ENCODE data around the gene ADCY2. TPM values are rescaled to one million over a fixed set of nuclear protein-coding genes. Genes with fewer than 3 reads are reported as not detected.

The ADCY2 gene
- total and polyA plus RNA-seq, 4 donors = 0.56 to 9.3 (median 6.7) TPM

- no peak for DNase-seq
- Histone ChIP-seq H3K9me3 (ENCODE audit: control insufficient read depth, low read length) (no peaks in the 10 kb centered on the region), H3K36me3 (ENCODE audit: control insufficient read depth in 1 of 2, insufficient read depth in 2 of 2, low read length in 1 of 2) (no peaks in the 10 kb centered on the region), H3K27ac (ENCODE audit: low read depth in 1 of 2, low read length in 2 of 2) (no peak overlapping the region), H3K4me3 (ENCODE audit: low read length in 2 of 2) (no peak overlapping the region), H3K4me1 (ENCODE audit: control insufficient read depth in 1 of 2, insufficient read depth in 2 of 2, low read length in 2 of 2) (no peaks in the 10 kb centered on the region), H3K27me3 (ENCODE audit: control insufficient read depth in 1 of 2, insufficient read depth in 2 of 2, low read length in 1 of 2) (no peaks in the 10 kb centered on the region)
- 39 to 42% methylated on average over 2 of the region's 2 CpGs for WGBS, 2 donors
- intact Hi-C loops (cut with DNase I) = no loop called here
- no peak for ATAC-seq (ENCODE audit: low FRiP score)
These were observed 98.7 kb downstream of the ADCY2 start for GRCh38 chr5:7494481-7495130.

DNA sequence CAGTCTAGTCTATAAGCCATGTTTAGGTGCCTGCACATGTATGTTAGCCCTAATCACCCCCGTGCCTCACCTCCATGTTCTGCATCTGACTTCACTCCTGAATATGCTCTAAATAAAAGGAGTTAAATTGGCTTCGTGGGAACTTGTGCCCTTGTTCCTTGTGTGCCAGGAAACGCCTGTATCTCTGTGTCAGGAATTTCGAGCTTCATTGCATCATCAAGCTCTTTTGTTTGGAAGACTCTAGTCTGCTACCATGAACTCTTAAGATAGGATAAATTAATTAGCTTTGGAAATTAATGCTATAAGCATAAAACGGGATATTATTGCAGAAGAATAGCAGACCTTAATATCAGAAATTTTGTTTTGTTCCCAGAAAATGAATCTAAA lies 99.2 kb downstream of the ADCY2 start:
- 23 to 25% methylated on average over 5 of the region's 5 CpGs for WGBS, 2 donors
- Histone ChIP-seq H3K4me3 (ENCODE audit: low read length in 2 of 2) (no peak overlapping the region), H3K36me3 (ENCODE audit: control insufficient read depth in 1 of 2, insufficient read depth in 2 of 2, low read length in 1 of 2) (no peaks in the 10 kb centered on the region), H3K4me1 (ENCODE audit: control insufficient read depth in 1 of 2, insufficient read depth in 2 of 2, low read length in 2 of 2) (no peaks in the 10 kb centered on the region), H3K27ac (ENCODE audit: low read depth in 1 of 2, low read length in 2 of 2) (no peak overlapping the region), H3K27me3 (ENCODE audit: control insufficient read depth in 1 of 2, insufficient read depth in 2 of 2, low read length in 1 of 2) (no peaks in the 10 kb centered on the region), H3K9me3 (ENCODE audit: control insufficient read depth, low read length) (no peaks in the 10 kb centered on the region)
- ATAC-seq (ENCODE audit: low FRiP score) (no peak), DNase-seq (no peak)
- intact Hi-C loops (cut with DNase I) = no loop called here

- Histone ChIP-seq H3K4me3 (ENCODE audit: low read length in 2 of 2) (no peak overlapping the region), H3K9me3 (ENCODE audit: control insufficient read depth, low read length) (no peaks in the 10 kb centered on the region), H3K36me3 (ENCODE audit: control insufficient read depth in 1 of 2, insufficient read depth in 2 of 2, low read length in 1 of 2) (peaks cover 0 to 2% of the 10 kb centered on the region in 2 donors), H3K4me1 (ENCODE audit: control insufficient read depth in 1 of 2, insufficient read depth in 2 of 2, low read length in 2 of 2) (no peaks in the 10 kb centered on the region), H3K27ac (ENCODE audit: low read depth in 1 of 2, low read length in 2 of 2) (no peak overlapping the region), H3K27me3 (ENCODE audit: control insufficient read depth in 1 of 2, insufficient read depth in 2 of 2, low read length in 1 of 2) (no peaks in the 10 kb centered on the region)
- ATAC-seq (ENCODE audit: low FRiP score) = no peak
- no peak for DNase-seq
- intact Hi-C loops (cut with DNase I) = no loop called here
- WGBS, 2 donors = 79 to 80% methylated on average over 3 of the region's 3 CpGs
These were observed 104.3 kb downstream of the ADCY2 start for GRCh38 chr5:7500256-7500655.

DNA sequence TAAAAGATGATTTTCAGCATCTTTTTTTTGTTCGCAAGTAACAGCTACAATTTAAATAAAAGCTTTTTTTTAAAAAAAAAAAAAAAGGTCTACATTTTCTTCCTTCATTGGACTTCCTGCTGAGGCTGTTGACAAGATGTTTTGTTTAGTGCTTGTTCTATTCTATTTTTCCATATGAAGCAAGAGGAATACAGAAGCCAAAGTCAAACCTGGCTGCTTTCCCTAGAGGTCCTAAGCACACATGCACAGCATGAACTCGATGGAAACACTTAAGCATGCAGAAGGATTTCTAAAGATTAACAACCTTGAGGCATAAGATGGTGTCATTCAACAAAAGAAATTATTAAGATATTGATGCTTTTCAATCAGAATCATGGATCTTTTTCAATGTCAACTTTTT lies 105.1 kb downstream of the ADCY2 start:
- Histone ChIP-seq H3K4me1 (ENCODE audit: control insufficient read depth in 1 of 2, insufficient read depth in 2 of 2, low read length in 2 of 2) (no peaks in the 10 kb centered on the region), H3K9me3 (ENCODE audit: control insufficient read depth, low read length) (no peaks in the 10 kb centered on the region), H3K27ac (ENCODE audit: low read depth in 1 of 2, low read length in 2 of 2) (no peak overlapping the region), H3K27me3 (ENCODE audit: control insufficient read depth in 1 of 2, insufficient read depth in 2 of 2, low read length in 1 of 2) (no peaks in the 10 kb centered on the region), H3K36me3 (ENCODE audit: control insufficient read depth in 1 of 2, insufficient read depth in 2 of 2, low read length in 1 of 2) (peaks cover 0 to 2% of the 10 kb centered on the region in 2 donors), H3K4me3 (ENCODE audit: low read length in 2 of 2) (no peak overlapping the region)
- intact Hi-C loops (cut with DNase I) = no loop called here
- 64 to 66% methylated on average over 2 of the region's 2 CpGs for WGBS, 2 donors
- DNase-seq (no peak), ATAC-seq (ENCODE audit: low FRiP score) (no peak)

DNA sequence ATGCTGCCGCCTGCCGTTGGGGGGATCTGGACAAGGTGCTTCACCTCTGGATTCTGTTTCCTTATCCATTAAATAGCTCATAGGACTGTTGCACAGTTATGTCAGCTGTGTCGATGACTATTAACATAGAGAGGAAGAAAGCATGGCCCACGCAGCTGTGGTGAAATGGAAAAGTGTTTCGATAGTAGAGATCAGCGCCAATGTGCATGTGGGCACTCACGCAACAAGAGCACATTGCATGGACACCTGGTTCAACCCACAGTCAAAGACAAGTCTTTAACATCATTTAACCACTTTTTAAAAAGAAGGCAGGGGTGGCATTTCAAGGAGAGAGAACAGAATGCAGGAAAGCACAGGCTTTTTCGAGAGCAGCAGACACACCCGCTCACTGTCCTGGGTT lies 107.6 kb downstream of the ADCY2 start:
- Histone ChIP-seq H3K27me3 (ENCODE audit: control insufficient read depth in 1 of 2, insufficient read depth in 2 of 2, low read length in 1 of 2) (no peaks in the 10 kb centered on the region), H3K4me3 (ENCODE audit: low read length in 2 of 2) (no peak overlapping the region), H3K27ac (ENCODE audit: low read depth in 1 of 2, low read length in 2 of 2) (no peak overlapping the region), H3K9me3 (ENCODE audit: control insufficient read depth, low read length) (no peaks in the 10 kb centered on the region), H3K4me1 (ENCODE audit: control insufficient read depth in 1 of 2, insufficient read depth in 2 of 2, low read length in 2 of 2) (no peaks in the 10 kb centered on the region), H3K36me3 (ENCODE audit: control insufficient read depth in 1 of 2, insufficient read depth in 2 of 2, low read length in 1 of 2) (peaks cover 0 to 2% of the 10 kb centered on the region in 2 donors)
- DNase-seq (no peak), ATAC-seq (ENCODE audit: low FRiP score) (no peak)
- intact Hi-C loops (cut with DNase I) = no loop called here
- WGBS, 2 donors = 90% methylated on average over 9 of the region's 9 CpGs

GRCh38 chr5:7515284-7515914 lies 119.5 kb downstream of the ADCY2 start:
- intact Hi-C loops (cut with DNase I) = no loop called here
- Histone ChIP-seq H3K4me1 (ENCODE audit: control insufficient read depth in 1 of 2, insufficient read depth in 2 of 2, low read length in 2 of 2) (peaks cover 0 to 3% of the 10 kb centered on the region in 2 donors), H3K27me3 (ENCODE audit: control insufficient read depth in 1 of 2, insufficient read depth in 2 of 2, low read length in 1 of 2) (no peaks in the 10 kb centered on the region), H3K27ac (ENCODE audit: low read depth in 1 of 2, low read length in 2 of 2) (no peak overlapping the region), H3K4me3 (ENCODE audit: low read length in 2 of 2) (no peak overlapping the region), H3K36me3 (ENCODE audit: control insufficient read depth in 1 of 2, insufficient read depth in 2 of 2, low read length in 1 of 2) (no peaks in the 10 kb centered on the region), H3K9me3 (ENCODE audit: control insufficient read depth, low read length) (no peaks in the 10 kb centered on the region)
- 75 to 77% methylated on average over 3 of the region's 3 CpGs for WGBS, 2 donors
- ATAC-seq (ENCODE audit: low FRiP score) = no peak
- no peak for DNase-seq

GRCh38 chr5:7516253-7516652 lies 120.3 kb downstream of the ADCY2 start:
- Histone ChIP-seq H3K36me3 (ENCODE audit: control insufficient read depth in 1 of 2, insufficient read depth in 2 of 2, low read length in 1 of 2) (peaks cover 0 to 3% of the 10 kb centered on the region in 2 donors), H3K27me3 (ENCODE audit: control insufficient read depth in 1 of 2, insufficient read depth in 2 of 2, low read length in 1 of 2) (no peaks in the 10 kb centered on the region), H3K27ac (ENCODE audit: low read depth in 1 of 2, low read length in 2 of 2) (no peak overlapping the region), H3K4me1 (ENCODE audit: control insufficient read depth in 1 of 2, insufficient read depth in 2 of 2, low read length in 2 of 2) (peaks cover 0 to 3% of the 10 kb centered on the region in 2 donors), H3K4me3 (ENCODE audit: low read length in 2 of 2) (no peak overlapping the region), H3K9me3 (ENCODE audit: control insufficient read depth, low read length) (no peaks in the 10 kb centered on the region)
- intact Hi-C loops (cut with DNase I) = no loop called here
- no peak for ATAC-seq (ENCODE audit: low FRiP score)
- no peak for DNase-seq
- WGBS, 2 donors = 67 to 80% methylated on average over 2 of the region's 2 CpGs

DNA sequence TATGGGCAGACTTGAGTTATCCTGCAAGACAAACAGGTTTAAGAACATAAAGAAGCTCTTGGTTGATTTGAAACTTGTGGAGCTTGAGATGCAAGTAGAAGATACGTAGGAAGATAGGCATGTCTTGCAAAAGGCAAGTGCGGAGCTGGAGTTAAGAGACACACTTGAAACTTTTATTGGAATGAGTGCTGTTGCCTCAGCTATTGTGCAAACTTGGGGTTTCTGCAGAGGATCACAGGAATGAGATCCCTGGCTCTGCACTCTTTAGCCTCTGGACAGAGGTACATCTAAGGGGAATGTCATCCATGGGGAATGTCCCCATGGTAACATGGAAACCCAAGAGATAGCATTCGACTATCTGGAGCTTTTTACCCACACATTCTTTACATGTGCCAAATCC lies 121.1 kb downstream of the ADCY2 start:
- WGBS, 2 donors = 75 to 80% methylated on average over 3 of the region's 3 CpGs

DNA sequence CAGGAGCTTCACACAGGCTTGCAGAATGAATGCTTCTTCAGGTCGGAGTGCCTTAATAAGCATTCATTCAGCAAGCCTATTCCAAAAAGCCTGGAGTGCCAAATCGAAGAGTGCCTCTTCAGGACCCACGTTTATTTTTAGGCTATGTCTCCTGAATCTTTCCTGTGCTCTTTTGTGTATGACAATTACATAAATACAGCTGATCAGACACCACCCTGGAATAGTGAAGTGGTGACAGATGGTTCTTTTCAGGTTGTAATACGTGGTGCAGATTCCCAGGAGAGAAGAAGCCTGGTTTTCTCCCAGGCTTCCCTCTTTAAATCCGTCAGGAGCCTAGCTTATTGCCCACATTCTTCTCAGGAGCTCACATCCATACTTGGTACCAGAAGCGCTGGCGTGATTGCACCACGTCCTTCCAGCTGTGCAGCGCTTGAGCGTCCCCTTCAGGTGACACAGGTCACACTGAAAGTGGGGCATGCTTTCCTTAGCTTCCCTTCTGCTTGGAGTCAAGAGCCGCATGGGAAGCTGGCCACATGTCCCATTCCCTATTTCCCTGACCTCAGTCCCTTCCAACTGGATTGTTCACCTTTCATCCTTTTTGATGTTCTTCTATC lies 123.1 kb downstream of the ADCY2 start:
- ATAC-seq (ENCODE audit: low FRiP score) = no peak
- 46 to 51% methylated on average over 11 of the region's 11 CpGs for WGBS, 2 donors
- no peak for DNase-seq

More for the DNA sequence above, 121.1 kb downstream of the ADCY2 start:
- Histone ChIP-seq H3K27me3 (ENCODE audit: control insufficient read depth in 1 of 2, insufficient read depth in 2 of 2, low read length in 1 of 2) (no peaks in the 10 kb centered on the region), H3K27ac (ENCODE audit: low read depth in 1 of 2, low read length in 2 of 2) (no peak overlapping the region), H3K4me3 (ENCODE audit: low read length in 2 of 2) (no peak overlapping the region), H3K4me1 (ENCODE audit: control insufficient read depth in 1 of 2, insufficient read depth in 2 of 2, low read length in 2 of 2) (peaks cover 0 to 3% of the 10 kb centered on the region in 2 donors), H3K9me3 (ENCODE audit: control insufficient read depth, low read length) (no peaks in the 10 kb centered on the region), H3K36me3 (ENCODE audit: control insufficient read depth in 1 of 2, insufficient read depth in 2 of 2, low read length in 1 of 2) (peaks cover 0 to 3% of the 10 kb centered on the region in 2 donors)
- DNase-seq (no peak), ATAC-seq (ENCODE audit: low FRiP score) (no peak)
- intact Hi-C loops (cut with DNase I) = no loop called here

More for the DNA sequence above, 123.1 kb downstream of the ADCY2 start:
- no peaks in the 10 kb centered on the region for H3K9me3 ChIP-seq (ENCODE audit: control insufficient read depth, low read length)
- peaks cover 0 to 3% of the 10 kb centered on the region in 2 donors for H3K36me3 ChIP-seq (ENCODE audit: control insufficient read depth in 1 of 2, insufficient read depth in 2 of 2, low read length in 1 of 2)
- H3K27ac ChIP-seq (ENCODE audit: low read depth in 1 of 2, low read length in 2 of 2) = no peak overlapping the region
- H3K27me3 ChIP-seq (ENCODE audit: control insufficient read depth in 1 of 2, insufficient read depth in 2 of 2, low read length in 1 of 2) = no peaks in the 10 kb centered on the region
- H3K4me1 ChIP-seq (ENCODE audit: control insufficient read depth in 1 of 2, insufficient read depth in 2 of 2, low read length in 2 of 2) = no peaks in the 10 kb centered on the region
- H3K4me3 ChIP-seq (ENCODE audit: low read length in 2 of 2) = no peak overlapping the region
- intact Hi-C loops (cut with DNase I) = no loop called here

All from aorta (tissue), 5 donors.